OCI-LY1 (cell line): ENCODE data around the gene GNG10.

ENCODE experiments used
- H2AFZ ChIP-seq: fragments of 200-600 bp; sonication (generic), shearing (Covaris generic); 2 replicates; pipeline ENCODE4 v1.6.0; 2014; ENCODE audit warnings: antibody characterized with exemption, mild to moderate bottlenecking, low read length
- H3F3A ChIP-seq: fragments of 200-600 bp; sonication (generic), shearing (Covaris generic); 2 replicates; pipeline ENCODE4 v1.6.0; 2014; ENCODE audit warnings: mild to moderate bottlenecking, antibody characterized with exemption, low read length, moderate library complexity; ENCODE audit not compliant: insufficient read depth
- H3K27ac ChIP-seq: fragments of 200-600 bp; sonication (generic); 2 replicates; pipeline ENCODE4 v1.5.1; 2014; ENCODE audit warnings: low read length, mixed run types, mild to moderate bottlenecking, low read depth; ENCODE audit not compliant: poor library complexity, severe bottlenecking
- H3K27me3 ChIP-seq: fragments of 200-600 bp; sonication (generic); 2 replicates; pipeline ENCODE4 v1.6.0; 2014; ENCODE audit warnings: antibody characterized with exemption, mild to moderate bottlenecking, low read length, moderate library complexity; ENCODE audit not compliant: insufficient read depth
- H3K36me3 ChIP-seq: fragments of 200-600 bp; sonication (generic); 2 replicates; pipeline ENCODE4 v1.6.1; 2014; ENCODE audit warnings: mild to moderate bottlenecking, antibody characterized with exemption, low read length, moderate library complexity, mixed read lengths; ENCODE audit not compliant: insufficient read depth
- H3K4me1 ChIP-seq: fragments of 200-600 bp; sonication (generic); 2 replicates; pipeline ENCODE4 v1.5.1; 2014; ENCODE audit warnings: mild to moderate bottlenecking, low read length, moderate library complexity; ENCODE audit not compliant: insufficient read depth, severe bottlenecking
- H3K4me2 ChIP-seq: fragments of 200-600 bp; sonication (generic), shearing (Covaris generic); 2 replicates; pipeline ENCODE4 v1.6.1; 2014; ENCODE audit warnings: low read length
- H3K4me3 ChIP-seq: fragments of 200-600 bp; sonication (generic); 2 replicates; pipeline ENCODE4 v1.5.1; 2014; ENCODE audit warnings: low read length, low read depth, mild to moderate bottlenecking, mixed read lengths; ENCODE audit not compliant: poor library complexity, severe bottlenecking
- H3K79me2 ChIP-seq: fragments of 200-600 bp; shearing (Covaris generic); 2 replicates; pipeline ENCODE4 v1.6.1; 2016; ENCODE audit warnings: mixed run types, low read length, mixed read lengths; ENCODE audit not compliant: insufficient read depth
- H3K9ac ChIP-seq: fragments of 200-600 bp; sonication (generic), shearing (Covaris generic); 2 replicates; pipeline ENCODE4 v1.6.1; 2014; ENCODE audit warnings: mild to moderate bottlenecking, low read length, mixed read lengths
- H3K9me2 ChIP-seq: fragments of 200-600 bp; sonication (generic), shearing (Covaris generic); 2 replicates; pipeline ENCODE4 v1.6.1; 2014; ENCODE audit warnings: low read depth, mild to moderate bottlenecking, low read length, mixed read lengths
- H3K9me3 ChIP-seq: fragments of 200-600 bp; shearing (Covaris generic); 2 replicates; pipeline ENCODE4 v1.6.1; 2014; ENCODE audit warnings: low read length, mixed read lengths
- H4K20me1 ChIP-seq: fragments of 200-600 bp; sonication (generic), shearing (Covaris generic); 2 replicates; pipeline ENCODE4 v1.6.0; 2016; ENCODE audit warnings: mild to moderate bottlenecking, low read length; ENCODE audit not compliant: insufficient read depth
- EZH2 ChIP-seq: fragments of 200-600 bp; sonication (generic), shearing (Covaris generic); IDR thresholded peaks from 2 replicates; pipeline ENCODE4 v1.8.0; 2017; ENCODE audit warnings: borderline replicate concordance, mixed run types, mild to moderate bottlenecking, antibody characterized with exemption, low read length, moderate library complexity, mixed read lengths
- TF ChIP-seq, protein P1 (sequence below): fragments of 200-600 bp; sonication (generic), shearing (Covaris generic); IDR thresholded peaks from 2 replicates; pipeline ENCODE4 v1.5.1; 2017; ENCODE audit warnings: mild to moderate bottlenecking, antibody characterized with exemption, low read length, moderate library complexity, mixed read lengths

The GNG10 gene

DNA sequence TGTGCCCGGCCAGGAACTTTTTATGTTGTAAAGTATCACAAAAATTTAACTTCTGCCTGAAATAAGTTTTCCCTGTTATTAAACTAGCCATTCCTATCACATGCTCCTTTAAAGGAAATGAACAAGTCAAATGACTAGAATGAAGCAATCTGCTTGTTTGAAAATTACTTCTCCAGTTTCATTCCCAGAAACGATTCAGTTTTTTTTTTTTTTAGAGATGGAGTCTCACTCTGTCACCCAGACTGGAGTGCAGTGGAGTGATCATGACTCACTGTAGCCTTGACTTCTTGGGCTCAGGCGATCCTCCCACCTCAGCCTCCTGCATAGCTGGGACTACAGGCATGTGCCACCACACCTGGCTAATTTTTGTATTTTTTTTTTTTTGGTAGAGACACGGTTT is 13.3 kb upstream of the GNG10 start:
- Histone ChIP-seq H3K9me3 (no peaks in the 10 kb centered on the region), H3K27ac (no peak overlapping the region), H3K9me2 (no peaks in the 10 kb centered on the region), H3K27me3 (no peaks in the 10 kb centered on the region), H2AFZ (no peak overlapping the region), H3K4me2 (no peak overlapping the region), H3F3A (no peaks in the 10 kb centered on the region), H3K4me1 (no peaks in the 10 kb centered on the region), H3K79me2 (peaks cover 3% of the 10 kb centered on the region; the same call in 1 of the 2 replicates), H3K9ac (no peak overlapping the region), H4K20me1 (no peaks in the 10 kb centered on the region), H3K4me3 (no peak overlapping the region), H3K36me3 (peaks cover 66% of the 10 kb centered on the region)
- TF ChIP-seq EZH2, result no peak
- TF ChIP-seq, protein P1, sequence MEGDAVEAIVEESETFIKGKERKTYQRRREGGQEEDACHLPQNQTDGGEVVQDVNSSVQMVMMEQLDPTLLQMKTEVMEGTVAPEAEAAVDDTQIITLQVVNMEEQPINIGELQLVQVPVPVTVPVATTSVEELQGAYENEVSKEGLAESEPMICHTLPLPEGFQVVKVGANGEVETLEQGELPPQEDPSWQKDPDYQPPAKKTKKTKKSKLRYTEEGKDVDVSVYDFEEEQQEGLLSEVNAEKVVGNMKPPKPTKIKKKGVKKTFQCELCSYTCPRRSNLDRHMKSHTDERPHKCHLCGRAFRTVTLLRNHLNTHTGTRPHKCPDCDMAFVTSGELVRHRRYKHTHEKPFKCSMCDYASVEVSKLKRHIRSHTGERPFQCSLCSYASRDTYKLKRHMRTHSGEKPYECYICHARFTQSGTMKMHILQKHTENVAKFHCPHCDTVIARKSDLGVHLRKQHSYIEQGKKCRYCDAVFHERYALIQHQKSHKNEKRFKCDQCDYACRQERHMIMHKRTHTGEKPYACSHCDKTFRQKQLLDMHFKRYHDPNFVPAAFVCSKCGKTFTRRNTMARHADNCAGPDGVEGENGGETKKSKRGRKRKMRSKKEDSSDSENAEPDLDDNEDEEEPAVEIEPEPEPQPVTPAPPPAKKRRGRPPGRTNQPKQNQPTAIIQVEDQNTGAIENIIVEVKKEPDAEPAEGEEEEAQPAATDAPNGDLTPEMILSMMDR, result no peak

DNA sequence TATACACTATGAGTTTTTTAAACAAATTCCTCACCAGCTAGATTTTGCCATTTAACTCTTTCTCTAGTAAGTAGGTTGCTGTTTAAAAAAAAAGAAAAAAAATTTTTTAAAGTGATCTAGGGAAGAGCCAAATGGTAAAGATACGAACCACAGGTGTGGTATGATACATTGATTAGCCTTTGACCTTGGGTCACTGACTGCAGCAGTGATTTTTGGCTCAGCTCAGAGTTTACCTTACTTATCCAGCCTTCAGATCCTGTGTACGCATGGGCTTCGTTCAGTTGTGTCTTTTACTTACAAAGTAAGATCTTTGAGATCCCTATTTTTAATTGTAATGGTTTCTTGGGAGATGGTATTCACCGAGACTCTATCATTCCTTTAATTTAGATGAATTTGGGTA is 12.4 kb upstream of the GNG10 start:
- H3K36me3 ChIP-seq, result peaks cover 67% of the 10 kb centered on the region

DNA sequence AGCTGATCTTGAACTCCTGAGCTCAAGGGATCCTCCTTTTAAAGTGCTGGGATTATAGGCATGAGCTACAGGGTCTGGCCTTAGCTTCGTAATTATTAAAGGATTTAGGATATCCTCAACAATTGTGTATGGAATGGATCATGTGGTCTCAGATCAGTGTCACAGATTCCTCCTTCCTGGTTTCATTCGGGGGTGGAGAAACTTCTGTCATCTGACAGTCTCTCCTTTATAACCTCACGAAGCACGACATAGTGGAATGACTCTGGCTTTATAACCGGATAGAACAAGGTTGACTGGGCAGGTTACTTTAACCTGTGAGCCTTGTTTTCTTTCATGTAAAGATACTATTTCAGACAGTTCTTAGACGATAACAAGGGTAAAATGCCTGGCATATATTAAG is 4.4 kb upstream of the GNG10 start:
- Histone ChIP-seq H3K9ac (no peak overlapping the region), H3K4me2 (no peak overlapping the region), H3F3A (no peaks in the 10 kb centered on the region), H3K36me3 (peaks cover 23% of the 10 kb centered on the region), H3K9me3 (no peaks in the 10 kb centered on the region), H3K27me3 (no peaks in the 10 kb centered on the region), H4K20me1 (no peaks in the 10 kb centered on the region), H3K27ac (no peak overlapping the region), H3K79me2 (no peaks in the 10 kb centered on the region), H3K9me2 (no peaks in the 10 kb centered on the region), H2AFZ (no peak overlapping the region), H3K4me3 (no peak overlapping the region), H3K4me1 (peaks cover 2% of the 10 kb centered on the region)
- TF ChIP-seq EZH2, result no peak
- TF ChIP-seq, protein P1, result no peak

More for the DNA sequence above, 12.4 kb upstream of the GNG10 start:
- Histone ChIP-seq H3K9ac (no peak overlapping the region), H3F3A (no peaks in the 10 kb centered on the region), H3K9me3 (no peaks in the 10 kb centered on the region), H3K4me2 (no peak overlapping the region), H3K79me2 (no peaks in the 10 kb centered on the region), H4K20me1 (no peaks in the 10 kb centered on the region), H3K27me3 (no peaks in the 10 kb centered on the region), H3K4me1 (no peaks in the 10 kb centered on the region), H3K27ac (no peak overlapping the region), H3K4me3 (no peak overlapping the region), H3K9me2 (no peaks in the 10 kb centered on the region), H2AFZ (no peak overlapping the region)
- no peak for TF ChIP-seq EZH2
- TF ChIP-seq, protein P1, result no peak
